Colon (tissue), 2 donors: ENCODE data around the gene MXD3.
"Not testable (repeated sequence)": the region's sequence is repeated elsewhere in the genome, so short reads cannot be mapped to it uniquely, and the experiment has no call there.

ENCODE experiments used
- FAIRE-seq: peaks from 2 replicates; lab custom pipeline; 2012; peaks lifted over from hg19 to GRCh38; lab: Jason Lieb, UNC
- donor health status: control.
- donor health status: control.

Gene MXD3

GRCh38 chr5:177265395-177265794 lies 46.3 kb downstream of the MXD3 start:
- FAIRE-seq: no peak

GRCh38 chr5:177264178-177264577 lies 47.5 kb downstream of the MXD3 start:
- FAIRE-seq: no peak

- no peak for FAIRE-seq
Measured at GRCh38 chr5:177261510-177261909, 50.2 kb downstream of the MXD3 start.

GRCh38 chr5:177260961-177261360 lies 50.7 kb downstream of the MXD3 start:
- FAIRE-seq: no peak

GRCh38 chr5:177258711-177259110 lies 53.0 kb downstream of the MXD3 start:
- FAIRE-seq: not testable (repeated sequence)
